OCI-LY3 (cell line): ENCODE measurements around the gene NAA35.

Source experiments
- CTCF ChIP-seq: fragments of 200-600, 300-600 bp; sonication (generic); IDR thresholded peaks from 2 replicates; pipeline ENCODE4 v1.5.1; 2014; ENCODE audit warnings: antibody characterized with exemption, low read length, low read depth
- EZH2phosphoT487 ChIP-seq: fragments of 200-600 bp; shearing (Covaris generic); IDR thresholded peaks from 2 replicates; pipeline ENCODE4 v1.6.1; 2018; ENCODE audit warnings: antibody characterized with exemption, mixed run types, low read depth

DNA sequence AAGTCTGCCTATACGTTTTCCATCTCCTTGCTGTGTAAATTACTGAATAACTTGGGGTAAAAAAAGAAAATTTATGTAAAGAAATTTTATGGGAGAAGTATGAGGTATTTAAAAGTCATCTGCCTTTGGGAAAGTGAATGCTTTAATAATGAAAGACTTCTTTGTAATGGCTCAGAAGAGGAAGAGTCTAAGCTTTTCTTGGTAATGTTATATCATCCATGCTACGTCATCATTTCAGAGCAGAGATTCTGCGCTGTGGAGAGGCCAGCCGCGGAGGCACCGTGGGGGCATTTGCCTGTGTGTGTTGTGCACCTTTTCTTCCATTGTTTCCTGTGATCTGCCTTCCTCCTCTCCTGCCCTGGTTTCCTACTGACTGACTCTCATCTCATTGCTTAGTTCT is 80.2 kb downstream of the NAA35 start:
- TF ChIP-seq CTCF: no peak
- no peak for TF ChIP-seq EZH2phosphoT487
